HepG2 (cell line): ENCODE results near the gene ATP5F1E. TPM values are rescaled to one million over a fixed set of nuclear protein-coding genes. Genes with fewer than 3 reads are reported as not detected.

Experiments
- ATAC-seq: fragments of 200-7000 bp; cut with Tn5 transposase; 3 replicates; pipeline ENCODE4 v1.9.1; 2020; ENCODE audit warnings: mild to moderate bottlenecking, moderate library complexity
- BruUV-seq: library from RNA; stranded (reverse); fragments of 400-500 nt; replicated peaks from 2 replicates; lab custom pipeline; 2021; lab: Mats Ljungman, UMichigan
- CTCF ChIA-PET: fragments of 300-600 bp; formaldehyde crosslinking; extraction: SDS; loops from one replicate; lab custom pipeline; 2021; ENCODE audit warnings: low total read pairs, inconsistent platforms, low intra/inter-chr PET ratio; lab: Yijun Ruan, JAX
- POLR2A ChIA-PET: fragments of 350-600 bp; sonication (Branson Sonifier 250); formaldehyde crosslinking; loops from one replicate; lab custom pipeline; 2020; ENCODE audit warnings: antibody characterized with exemption, inconsistent platforms; lab: Yijun Ruan, JAX
- DNase-seq: peaks from one replicate; pipeline ENCODE4 v3.0.0-alpha.2; 2015; ENCODE audit warnings: low spot score
- FAIRE-seq: peaks from 3 replicates; lab custom pipeline; 2011; peaks lifted over from hg19 to GRCh38; lab: Jason Lieb, UNC
- H2AFZ ChIP-seq: one replicate; pipeline ENCODE4 v1.6.1; 2011; ENCODE audit warnings: low read length, inconsistent platforms
- H3K27ac ChIP-seq: fragments of 300-600 bp; 3 replicates; pipeline ENCODE4 v1.8.0; 2011; ENCODE audit warnings: mixed run types, mild to moderate bottlenecking, mixed read lengths, low read length, inconsistent platforms; ENCODE audit not compliant: insufficient read depth; ENCODE audit errors: extremely low read length
- H3K27me3 ChIP-seq, 2 experiments: fragments of 200-600 bp in 1 of 2; 2 replicates in 1 of 2; 3 replicates in 1 of 2; pipeline versions ENCODE4 v1.6.0 to v1.8.0; 2011; ENCODE audit warnings: low read length in 2 of 2, mild to moderate bottlenecking in 2 of 2, moderate library complexity in 2 of 2, inconsistent platforms in 1 of 2; ENCODE audit not compliant: insufficient read depth in 2 of 2, control insufficient read depth in 1 of 2
- H3K36me3 ChIP-seq, 2 experiments: fragments of 200-600 bp in 1 of 2; replicated peaks in 1 of 2; 2 replicates in 1 of 2; 3 replicates in 1 of 2; pipeline versions ENCODE4 v1.5.1 to v1.8.0; 2011; ENCODE audit warnings: low read length in 2 of 2, inconsistent platforms in 1 of 2; ENCODE audit not compliant: insufficient read depth in 2 of 2, control insufficient read depth in 1 of 2
- H3K4me1 ChIP-seq: 2 replicates; pipeline ENCODE4 v1.5.1; 2012; ENCODE audit warnings: low read length, inconsistent platforms; ENCODE audit not compliant: insufficient read depth
- H3K4me2 ChIP-seq: 2 replicates; pipeline ENCODE4 v1.6.0; 2011; ENCODE audit warnings: low read depth, low read length, inconsistent platforms
- H3K4me3 ChIP-seq, 3 experiments: fragments of 200-600 bp in 1 of 3; sonication (generic), shearing (Covaris generic) in 1 of 3; replicated peaks in 1 of 3; 2 replicates each; pipeline ENCODE4 v1.5.1; 2011 to 2016; ENCODE audit warnings: low read length in 3 of 3, inconsistent platforms in 2 of 3, low read depth in 2 of 3, mild to moderate bottlenecking in 2 of 3, control low read depth in 1 of 3, mixed read lengths in 1 of 3; ENCODE audit not compliant: insufficient read depth in 1 of 3
- H3K79me2 ChIP-seq: one replicate; pipeline ENCODE4 v1.6.1; 2011; ENCODE audit warnings: low read length, inconsistent platforms; ENCODE audit not compliant: insufficient read depth
- H3K9ac ChIP-seq: 2 replicates; pipeline ENCODE4 v1.6.0; 2011; ENCODE audit warnings: mild to moderate bottlenecking, low read depth, low read length, inconsistent platforms; ENCODE audit not compliant: insufficient read depth
- H3K9me3 ChIP-seq: 2 replicates; pipeline ENCODE4 v1.5.1; 2012; ENCODE audit warnings: mild to moderate bottlenecking, low read length
- H4K20me1 ChIP-seq: 2 replicates; pipeline ENCODE4 v1.6.0; 2011; ENCODE audit warnings: inconsistent platforms, mild to moderate bottlenecking, low read length, moderate library complexity; ENCODE audit not compliant: insufficient read depth
- FOXA1 ChIP-seq, 2 experiments: fragments of 450-650 bp in 1 of 2; sonication (generic) in 1 of 2; formaldehyde crosslinking in 1 of 2; IDR thresholded peaks; 2 replicates each; pipeline versions ENCODE4 v1.4.0 to v1.6.1; 2016 to 2020; ENCODE audit warnings: missing genetic modification reagents in 1 of 2
- HINFP ChIP-seq: sonication (generic); formaldehyde crosslinking; IDR thresholded peaks from 2 replicates; pipeline ENCODE4 v1.4.0; 2020; ENCODE audit warnings: low read depth, mild to moderate bottlenecking, missing genetic modification reagents
- HNRNPL ChIP-seq: fragments of 200-400 bp; formaldehyde crosslinking; IDR thresholded peaks from 2 replicates; pipeline ENCODE4 v1.6.1; 2017; ENCODE audit warnings: mild to moderate bottlenecking, low read depth, low read length
- HOMEZ ChIP-seq: IDR thresholded peaks from 2 replicates; pipeline ENCODE4 v1.6.1; 2016; ENCODE audit warnings: low read depth
- LCORL ChIP-seq, 2 experiments: fragments of 450-650 bp in 1 of 2; sonication (generic) in 1 of 2; formaldehyde crosslinking in 1 of 2; IDR thresholded peaks; 2 replicates each; pipeline versions ENCODE4 v1.5.0 to v1.6.1; 2017 to 2020; ENCODE audit warnings: antibody characterized with exemption in 1 of 2, missing genetic modification reagents in 1 of 2
- MTA1 ChIP-seq: sonication (generic); formaldehyde crosslinking; IDR thresholded peaks from 2 replicates; pipeline ENCODE4 v1.4.0; 2020; ENCODE audit warnings: missing genetic modification reagents, mild to moderate bottlenecking, borderline replicate concordance
- NFE2L1 ChIP-seq: sonication (generic); formaldehyde crosslinking; IDR thresholded peaks from 2 replicates; pipeline ENCODE4 v1.4.0; 2020; ENCODE audit warnings: missing genetic modification reagents, mild to moderate bottlenecking, borderline replicate concordance
- PLRG1 ChIP-seq: fragments of 450-650 bp; conservative IDR thresholded peaks from 2 replicates; pipeline ENCODE4 v1.6.1; 2016
- YEATS2 ChIP-seq: sonication (generic); formaldehyde crosslinking; IDR thresholded peaks from 2 replicates; pipeline ENCODE4 v1.4.0; 2020; ENCODE audit warnings: missing genetic modification reagents, borderline replicate concordance
- ZBTB44 ChIP-seq: sonication (generic); formaldehyde crosslinking; IDR thresholded peaks from 2 replicates; pipeline ENCODE4 v1.4.0; 2020; ENCODE audit warnings: missing genetic modification reagents
- ZBTB46 ChIP-seq: sonication (generic); formaldehyde crosslinking; IDR thresholded peaks from 2 replicates; pipeline ENCODE4 v1.4.0; 2020; ENCODE audit warnings: mild to moderate bottlenecking, missing genetic modification reagents, borderline replicate concordance
- ZNF121 ChIP-seq: sonication (generic); formaldehyde crosslinking; IDR thresholded peaks from 2 replicates; pipeline ENCODE4 v1.5.0; 2020; ENCODE audit warnings: mild to moderate bottlenecking, missing genetic modification reagents
- ZNF180 ChIP-seq: sonication (generic); formaldehyde crosslinking; IDR thresholded peaks from 2 replicates; pipeline ENCODE4 v1.4.0; 2020; ENCODE audit warnings: low read depth, missing genetic modification reagents, borderline replicate concordance
- ZNF775 ChIP-seq: sonication (generic); formaldehyde crosslinking; IDR thresholded peaks from 2 replicates; pipeline ENCODE4 v1.4.0; 2020; ENCODE audit warnings: missing genetic modification reagents, mild to moderate bottlenecking, moderate library complexity, borderline replicate concordance
- WGBS: methylation state at CpG from one replicate; pipeline ENCODE4 v1.1.6; 2017; ENCODE audit warnings: low lambda C conversion rate; 5-methylcytosine and 5-hydroxymethylcytosine counted together
- in situ Hi-C: cut with HindIII; loops from 2 replicates; pipeline ENCODE4 v1.10.0; 2017; ENCODE audit warnings: low pct_unique_long_range_greater_than_20kb; ENCODE audit not compliant: extremely low pct_ligation_motif_present
- intact Hi-C: fragments of 100-400 bp; cut with micrococcal nuclease; formaldehyde crosslinking; loops from one replicate; pipeline ENCODE4 v1.10.0; 2022; ENCODE audit not compliant: unreplicated experiment
- polyA plus RNA-seq, 8 experiments: library from polyadenylated mRNA; depleted of rRNA in 3 of 8; stranded (reverse) in 7 of 8; unstranded in 1 of 8; fragments of >200 nt; fragmentation: Illumina TruSeq in 4 of 8; extraction: Trizol in 4 of 8; gene quantifications; 2 replicates each; pipeline versions ENCODE4 v1.2.1 to v1.2.3, GENCODE V29; 2011 to 2016; ENCODE audit warnings: low read depth in 4 of 8, missing spikeins in 1 of 8, mixed read lengths in 1 of 8; ENCODE audit not compliant: insufficient read depth in 1 of 8
- total RNA-seq, 5 experiments: library from RNA; depleted of rRNA; stranded (reverse); fragments of >200 nt; fragmentation: Illumina TruSeq; extraction: Trizol; gene quantifications; 2 replicates each; pipeline ENCODE4 v1.2.3, GENCODE V29; 2016; ENCODE audit warnings: low read depth in 1 of 5

The ATP5F1E gene
- total and polyA plus RNA-seq, 2 of the 13 experiments (the other 11 are each of a cell fraction or from before 2014, with no cell fraction given) = 121 to 134 TPM

GRCh38 chr20:59007665-59008511, 24.2 kb downstream of the ATP5F1E start:
- Histone ChIP-seq H4K20me1 (no peaks in the 10 kb centered on the region), H3K9me3 (no peaks in the 10 kb centered on the region), H3K4me3 (no peak overlapping the region), H2AFZ (no peak overlapping the region), H3K4me2 (no peak overlapping the region), H3K36me3 (no peaks in the 10 kb centered on the region), H3K9ac (no peak overlapping the region), H3K79me2 (peaks cover 3% of the 10 kb centered on the region), H3K27ac (no peak overlapping the region), H3K4me1 (peaks cover 93% of the 10 kb centered on the region), H3K27me3 (peaks cover 0 to 14% of the 10 kb centered on the region in 2 experiments; a peak in 2 of 5 replicates)
- no TSS peak for BruUV-seq
- intact Hi-C loops = no loop called here
- in situ Hi-C loops = no loop called here
- FAIRE-seq (no peak), ATAC-seq (no peak), DNase-seq (no peak)
- ChIA-PET POLR2A (interaction anchor here (3.9 kb wide), 1 partner anchor 24 kb away, joined by 19 read pairs; the partner anchor contains the start of gene ATP5F1E), CTCF (no interaction called here)
- WGBS = 86% methylated on average over 24 of the region's 24 CpGs
- TF ChIP-seq FOXA1 (IDR thresholded peaks at IDR 0.05) (no peak), FOXA1 (CRISPR knock-in tag; IDR thresholded peaks at IDR 0.05) (no peak), ZBTB46 (no peak), ZNF180 (CRISPR knock-in tag) (no peak), MTA1 (CRISPR knock-in tag) (0 out of 2 replicates have a peak, but pooled peaks have one; percentile 33), NFE2L1 (CRISPR knock-in tag) (no peak), HINFP (CRISPR knock-in tag) (no peak), ZNF121 (CRISPR knock-in tag) (no peak), YEATS2 (CRISPR knock-in tag) (no peak), PLRG1 (no peak), ZBTB44 (CRISPR knock-in tag) (no peak), HNRNPL (peak; percentile 77; the same call in 1 of the 2 replicates), LCORL (IDR thresholded peaks at IDR 0.05) (no peak), LCORL (CRISPR knock-in tag; IDR thresholded peaks at IDR 0.05) (no peak), ZNF775 (CRISPR knock-in tag) (no peak), HOMEZ (CRISPR knock-in tag) (no peak)
